MM.1S (cell line): ENCODE data around the gene CA10.

Experiments used
- CTCF ChIP-seq: fragments of 300-600 bp; sonication (generic); IDR thresholded peaks from 2 replicates; pipeline ENCODE4 v1.5.1; 2016; ENCODE audit warnings: antibody characterized with exemption, low read length, mixed read lengths
- EZH2 ChIP-seq: fragments of 300-600 bp; sonication (generic); optimal IDR thresholded peaks from 2 replicates; pipeline ENCODE3; 2017; ENCODE audit warnings: low read depth, mild to moderate bottlenecking, antibody characterized with exemption, low read length, mixed read lengths

GRCh38 chr17:52084176-52084575, 74.3 kb downstream of the CA10 start:
- TF ChIP-seq EZH2 (no peak), CTCF (no peak)
